GM12864 (cell line): ENCODE data around the gene CRKL.

Source experiments
- DNase-seq: peaks from one replicate; pipeline ENCODE4 v3.0.0-alpha.2; 2011; ENCODE audit warnings: low read depth
- H3K4me3 ChIP-seq: 2 replicates; pipeline ENCODE4 v1.5.1; 2011; ENCODE audit warnings: mild to moderate bottlenecking, low read depth, low read length, control low read depth
- CTCF ChIP-seq: IDR thresholded peaks from 2 replicates; pipeline ENCODE4 v1.5.1; 2011; ENCODE audit warnings: low read depth, mild to moderate bottlenecking, moderate library complexity, low read length, control low read depth, inconsistent platforms; ENCODE audit errors: missing control alignments

CRKL gene

GRCh38 chr22:20945578-20945934, 28.3 kb downstream of the CRKL start:
- no peak for TF ChIP-seq CTCF
- DNase-seq = no peak

GRCh38 chr22:20946080-20946986, 29.1 kb downstream of the CRKL start:
- no peak for TF ChIP-seq CTCF
- H3K4me3 ChIP-seq = no peak overlapping the region
- DNase-seq = no peak

More at GRCh38 chr22:20945578-20945934, 28.3 kb downstream of the CRKL start:
- H3K4me3 ChIP-seq = no peak overlapping the region

GRCh38 chr22:20946991-20947390, 29.8 kb downstream of the CRKL start:
- H3K4me3 ChIP-seq = no peak overlapping the region
- no peak for DNase-seq
- TF ChIP-seq CTCF = no peak

GRCh38 chr22:20948450-20948849, 31.2 kb downstream of the CRKL start:
- no peak for TF ChIP-seq CTCF
- no peak overlapping the region for H3K4me3 ChIP-seq
- DNase-seq = no peak

GRCh38 chr22:20948989-20949388, 31.8 kb downstream of the CRKL start:
- H3K4me3 ChIP-seq = no peak overlapping the region
- no peak for DNase-seq
- TF ChIP-seq CTCF = no peak

GRCh38 chr22:20949698-20950183, 32.5 kb downstream of the CRKL start:
- TF ChIP-seq CTCF = no peak
- H3K4me3 ChIP-seq = no peak overlapping the region
- DNase-seq = no peak
